ENCODE results near the gene SLC35D1. TPM values are rescaled to one million over a fixed set of nuclear protein-coding genes. Genes with fewer than 3 reads are reported as not detected.
A peak's percentile ranks its signal among the peaks of the same experiment; 100 is the strongest.
"Not testable (repeated sequence)": the region's sequence is repeated elsewhere in the genome, so short reads cannot be mapped to it uniquely, and the experiment has no call there.

SLC35D1 gene
- total and polyA plus RNA-seq, 3 experiments from 2014 or later: 4.1 to 17.5 (median 17.0) TPM

- H3K36me3 ChIP-seq (ENCODE audit: insufficient read depth, low read length): no peaks in the 10 kb centered on the region
- H3K9me3 ChIP-seq (ENCODE audit: low read length): no peaks in the 10 kb centered on the region
- H3K4me1 ChIP-seq (ENCODE audit: insufficient read depth, low read length): no peaks in the 10 kb centered on the region
- H3K27me3 ChIP-seq (ENCODE audit: insufficient read depth, low read length, poor library complexity, severe bottlenecking): no peaks in the 10 kb centered on the region
- DNase-seq: no peak
- ChIA-PET CTCF (no interaction called here), POLR2A (no interaction called here)
- H3K9me3 Mint-ChIP-seq: no peaks in the 10 kb centered on the region
- H3K36me3 Mint-ChIP-seq: peaks cover 0 to 11% (median 2%) of the 10 kb centered on the region in 3 donors
- no peaks in the 10 kb centered on the region for H3K4me1 Mint-ChIP-seq
- H3K27ac Mint-ChIP-seq: no peak overlapping the region
- H3K4me3 ChIP-seq (ENCODE audit: low read length): no peak overlapping the region
- H3K4me3 Mint-ChIP-seq: no peak overlapping the region
- H3K27me3 Mint-ChIP-seq: peaks cover 4 to 16% of the 10 kb centered on the region in 2 donors
- H3K27ac ChIP-seq (ENCODE audit: low read depth, low read length): no peak overlapping the region
These were observed 30.9 kb upstream of the SLC35D1 start for GRCh38 chr1:67084765-67085318.

GRCh38 chr1:67078291-67078690 is 24.3 kb upstream of the SLC35D1 start:
- H3K36me3 Mint-ChIP-seq: peaks cover 0 to under 1% (median 0%) of the 10 kb centered on the region in 3 donors
- CTCF ChIA-PET: no interaction called here
- no peak for DNase-seq
- POLR2A ChIA-PET: no interaction called here
- Histone ChIP-seq H3K27me3 (ENCODE audit: insufficient read depth, low read length, poor library complexity, severe bottlenecking) (no peaks in the 10 kb centered on the region), H3K27ac (ENCODE audit: low read depth, low read length) (no peak overlapping the region), H3K9me3 (ENCODE audit: low read length) (no peaks in the 10 kb centered on the region), H3K4me1 (ENCODE audit: insufficient read depth, low read length) (no peaks in the 10 kb centered on the region), H3K4me3 (ENCODE audit: low read length) (no peak overlapping the region), H3K36me3 (ENCODE audit: insufficient read depth, low read length) (no peaks in the 10 kb centered on the region)
- peak overlapping the region in 1 of 8 donors; percentile 5 for H3K27ac Mint-ChIP-seq
- no peak overlapping the region for H3K4me3 Mint-ChIP-seq
- H3K9me3 Mint-ChIP-seq: peaks cover 0 to 4% (median under 1%) of the 10 kb centered on the region in 5 donors
- no peaks in the 10 kb centered on the region for H3K4me1 Mint-ChIP-seq
- H3K27me3 Mint-ChIP-seq: peaks cover 0 to 8% of the 10 kb centered on the region in 2 donors

- H3K4me3 ChIP-seq (ENCODE audit: low read length): no peak overlapping the region
- H3K27me3 Mint-ChIP-seq: peaks cover 4 to 15% of the 10 kb centered on the region in 2 donors
- H3K27ac Mint-ChIP-seq: no peak overlapping the region
- DNase-seq: no peak
- no peaks in the 10 kb centered on the region for H3K27me3 ChIP-seq (ENCODE audit: insufficient read depth, low read length, poor library complexity, severe bottlenecking)
- peaks cover 5 to 11% (median 8%) of the 10 kb centered on the region in 5 donors for H3K9me3 Mint-ChIP-seq
- no peak overlapping the region for H3K4me3 Mint-ChIP-seq
- no peaks in the 10 kb centered on the region for H3K9me3 ChIP-seq (ENCODE audit: low read length)
- peaks cover under 1 to 7% (median 2%) of the 10 kb centered on the region in 3 donors for H3K36me3 Mint-ChIP-seq
- H3K4me1 ChIP-seq (ENCODE audit: insufficient read depth, low read length): no peaks in the 10 kb centered on the region
- no peak overlapping the region for H3K27ac ChIP-seq (ENCODE audit: low read depth, low read length)
- H3K4me1 Mint-ChIP-seq: no peaks in the 10 kb centered on the region
- H3K36me3 ChIP-seq (ENCODE audit: insufficient read depth, low read length): no peaks in the 10 kb centered on the region
- POLR2A ChIA-PET: no interaction called here
- CTCF ChIA-PET: no interaction called here
These were observed 23.6 kb upstream of the SLC35D1 start for GRCh38 chr1:67077593-67077992.

GRCh38 chr1:67072749-67073148 is 18.8 kb upstream of the SLC35D1 start:
- ChIA-PET CTCF (no interaction called here), POLR2A (no interaction called here)
- H3K27me3 ChIP-seq (ENCODE audit: insufficient read depth, low read length, poor library complexity, severe bottlenecking): no peaks in the 10 kb centered on the region
- Mint-ChIP-seq H3K4me3 (no peak overlapping the region), H3K4me1 (no peaks in the 10 kb centered on the region), H3K36me3 (peaks cover 2 to 27% (median 7%) of the 10 kb centered on the region in 3 donors), H3K27ac (no peak overlapping the region), H3K9me3 (peaks cover 9 to 25% (median 21%) of the 10 kb centered on the region in 5 donors), H3K27me3 (peaks cover 8 to 46% of the 10 kb centered on the region in 2 donors)
- H3K9me3 ChIP-seq (ENCODE audit: low read length): no peaks in the 10 kb centered on the region
- no peak overlapping the region for H3K4me3 ChIP-seq (ENCODE audit: low read length)
- no peak overlapping the region for H3K27ac ChIP-seq (ENCODE audit: low read depth, low read length)
- no peak for DNase-seq
- no peaks in the 10 kb centered on the region for H3K4me1 ChIP-seq (ENCODE audit: insufficient read depth, low read length)
- no peaks in the 10 kb centered on the region for H3K36me3 ChIP-seq (ENCODE audit: insufficient read depth, low read length)

- POLR2A ChIA-PET: interaction anchor here (0.7 kb wide), 1 partner anchor 1828 kb away, joined by 3 read pairs; no protein-coding TSS in a partner anchor
- H3K27ac ChIP-seq (ENCODE audit: low read depth, low read length); H3K27me3 ChIP-seq (ENCODE audit: insufficient read depth, low read length, poor library complexity, severe bottlenecking); H3K27ac Mint-ChIP-seq; H3K4me3 Mint-ChIP-seq; DNase-seq; H3K36me3 ChIP-seq (ENCODE audit: insufficient read depth, low read length); H3K9me3 ChIP-seq (ENCODE audit: low read length); H3K4me3 ChIP-seq (ENCODE audit: low read length); H3K4me1 Mint-ChIP-seq; H3K4me1 ChIP-seq (ENCODE audit: insufficient read depth, low read length); CTCF ChIA-PET: not testable (repeated sequence)
- peaks cover 2 to 32% (median 7%) of the 10 kb centered on the region in 3 donors for H3K36me3 Mint-ChIP-seq
- peaks cover 13 to 60% of the 10 kb centered on the region in 2 donors for H3K27me3 Mint-ChIP-seq
- peaks cover 11 to 27% (median 24%) of the 10 kb centered on the region in 5 donors for H3K9me3 Mint-ChIP-seq
These were observed 13.7 kb upstream of the SLC35D1 start for GRCh38 chr1:67067655-67068054.

GRCh38 chr1:67062412-67062811 is 8.5 kb upstream of the SLC35D1 start:
- Mint-ChIP-seq H3K27ac (no peak overlapping the region), H3K27me3 (peaks cover 6 to 24% of the 10 kb centered on the region in 2 donors), H3K4me3 (no peak overlapping the region), H3K9me3 (peaks cover 4 to 8% (median 6%) of the 10 kb centered on the region in 5 donors), H3K4me1 (no peaks in the 10 kb centered on the region), H3K36me3 (peaks cover 0 to 8% (median 1%) of the 10 kb centered on the region in 3 donors)
- Histone ChIP-seq H3K4me1 (ENCODE audit: insufficient read depth, low read length) (no peaks in the 10 kb centered on the region), H3K27me3 (ENCODE audit: insufficient read depth, low read length, poor library complexity, severe bottlenecking) (no peaks in the 10 kb centered on the region), H3K36me3 (ENCODE audit: insufficient read depth, low read length) (no peaks in the 10 kb centered on the region), H3K9me3 (ENCODE audit: low read length) (no peaks in the 10 kb centered on the region), H3K27ac (ENCODE audit: low read depth, low read length) (no peak overlapping the region), H3K4me3 (ENCODE audit: low read length) (no peak overlapping the region)
- ChIA-PET POLR2A (no interaction called here), CTCF (no interaction called here)
- no peak for DNase-seq

- Histone ChIP-seq H3K9me3 (ENCODE audit: low read length) (no peaks in the 10 kb centered on the region), H3K27ac (ENCODE audit: low read depth, low read length) (no peak overlapping the region), H3K27me3 (ENCODE audit: insufficient read depth, low read length, poor library complexity, severe bottlenecking) (no peaks in the 10 kb centered on the region), H3K4me1 (ENCODE audit: insufficient read depth, low read length) (no peaks in the 10 kb centered on the region), H3K4me3 (ENCODE audit: low read length) (no peak overlapping the region), H3K36me3 (ENCODE audit: insufficient read depth, low read length) (no peaks in the 10 kb centered on the region)
- no peaks in the 10 kb centered on the region for H3K36me3 Mint-ChIP-seq
- no peak overlapping the region for H3K4me3 Mint-ChIP-seq
- no peak for DNase-seq
- no peak overlapping the region for H3K27ac Mint-ChIP-seq
- ChIA-PET POLR2A (no interaction called here), CTCF (no interaction called here)
- H3K27me3 Mint-ChIP-seq: peaks cover 6 to 19% of the 10 kb centered on the region in 2 donors
- no peaks in the 10 kb centered on the region for H3K4me1 Mint-ChIP-seq
- no peaks in the 10 kb centered on the region for H3K9me3 Mint-ChIP-seq
These were observed 7.3 kb upstream of the SLC35D1 start for GRCh38 chr1:67061266-67061665.

- H3K4me3 ChIP-seq (ENCODE audit: low read length): no peak overlapping the region
- Mint-ChIP-seq H3K27me3 (peaks cover 6 to 19% of the 10 kb centered on the region in 2 donors), H3K36me3 (no peaks in the 10 kb centered on the region), H3K27ac (no peak overlapping the region), H3K4me3 (no peak overlapping the region), H3K9me3 (no peaks in the 10 kb centered on the region), H3K4me1 (peaks cover 0 to 2% (median 0%) of the 10 kb centered on the region in 3 donors)
- ChIA-PET CTCF (no interaction called here), POLR2A (no interaction called here)
- no peaks in the 10 kb centered on the region for H3K4me1 ChIP-seq (ENCODE audit: insufficient read depth, low read length)
- no peak overlapping the region for H3K27ac ChIP-seq (ENCODE audit: low read depth, low read length)
- H3K27me3 ChIP-seq (ENCODE audit: insufficient read depth, low read length, poor library complexity, severe bottlenecking): no peaks in the 10 kb centered on the region
- no peaks in the 10 kb centered on the region for H3K9me3 ChIP-seq (ENCODE audit: low read length)
- no peak for DNase-seq
- no peaks in the 10 kb centered on the region for H3K36me3 ChIP-seq (ENCODE audit: insufficient read depth, low read length)
These were observed 6.9 kb upstream of the SLC35D1 start for GRCh38 chr1:67060811-67061218.
